Effector memory CD4-positive, alpha-beta T cell (primary cell): Measurements from ENCODE around the gene DAP.

Experiments
- DNase-seq, 3 donors: peaks; one replicate each; pipeline ENCODE4 v3.0.0-alpha.2; 2020
- H3K27ac ChIP-seq: 2 replicates; pipeline ENCODE4 v1.7.0; 2013; ENCODE audit warnings: mild to moderate bottlenecking, low read length, moderate library complexity; ENCODE audit not compliant: insufficient read depth, poor library complexity, severe bottlenecking
- H3K27me3 ChIP-seq: replicated peaks from 2 replicates; pipeline ENCODE4 v1.7.0; 2013; ENCODE audit warnings: mild to moderate bottlenecking, low read length; ENCODE audit not compliant: insufficient read depth, control insufficient read depth, poor library complexity, severe bottlenecking
- H3K36me3 ChIP-seq: 2 replicates; pipeline ENCODE4 v1.7.0; 2013; ENCODE audit warnings: mild to moderate bottlenecking, low read length, moderate library complexity; ENCODE audit not compliant: control insufficient read depth, insufficient read depth
- H3K4me1 ChIP-seq: 2 replicates; pipeline ENCODE4 v1.7.0; 2013; ENCODE audit warnings: low read length, mild to moderate bottlenecking; ENCODE audit not compliant: control insufficient read depth, insufficient read depth, poor library complexity, severe bottlenecking
- H3K4me3 ChIP-seq: 2 replicates; pipeline ENCODE4 v1.7.0; 2013; ENCODE audit warnings: low read length, low read depth, mild to moderate bottlenecking; ENCODE audit not compliant: insufficient read depth, poor library complexity, severe bottlenecking
- H3K9me3 ChIP-seq: 2 replicates; pipeline ENCODE4 v1.7.0; 2013; ENCODE audit warnings: mild to moderate bottlenecking, low read length, moderate library complexity; ENCODE audit not compliant: control insufficient read depth

DAP gene

DNA sequence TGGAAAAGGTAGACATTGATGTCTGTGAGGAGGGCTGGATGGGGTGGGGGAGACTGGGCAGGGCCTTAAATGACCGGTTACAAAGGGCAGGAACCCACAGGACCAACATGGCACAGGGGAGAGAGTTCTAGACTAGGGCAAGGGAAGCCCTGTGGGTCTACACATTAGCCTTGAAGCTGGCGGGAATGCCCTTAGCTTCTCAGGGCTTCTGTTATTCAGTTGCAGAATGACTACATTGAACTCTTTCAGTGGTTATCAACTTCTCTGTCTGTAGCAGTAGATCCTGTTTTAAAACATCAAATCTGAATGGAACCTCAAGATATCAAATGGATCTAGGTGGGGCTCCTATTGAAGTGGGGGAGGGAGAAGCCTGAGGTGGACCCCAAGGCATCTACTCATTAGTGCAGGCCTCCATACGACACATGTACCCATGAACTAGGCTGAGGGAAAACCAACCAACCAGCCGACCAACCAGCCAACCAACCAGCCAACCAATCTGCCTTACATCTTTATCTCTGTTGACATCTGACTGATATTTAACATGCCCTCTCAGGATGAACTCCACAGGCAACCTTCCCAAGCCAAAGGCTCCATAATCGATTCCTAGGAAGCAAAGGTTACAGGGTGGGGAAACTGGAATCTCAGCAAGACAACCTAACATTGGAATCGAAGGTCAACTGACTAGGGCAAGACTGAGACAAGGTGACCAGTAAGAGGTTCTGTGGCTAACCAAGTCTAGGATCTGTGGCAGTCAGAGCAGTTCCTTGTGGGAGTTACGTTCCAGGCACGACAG is 48.3 kb downstream of the DAP start:
- Histone ChIP-seq H3K4me1 (no peaks in the 10 kb centered on the region), H3K27me3 (no peaks in the 10 kb centered on the region), H3K4me3 (no peak overlapping the region), H3K9me3 (no peaks in the 10 kb centered on the region), H3K36me3 (no peaks in the 10 kb centered on the region), H3K27ac (no peak overlapping the region)
- DNase-seq = no peak

DNA sequence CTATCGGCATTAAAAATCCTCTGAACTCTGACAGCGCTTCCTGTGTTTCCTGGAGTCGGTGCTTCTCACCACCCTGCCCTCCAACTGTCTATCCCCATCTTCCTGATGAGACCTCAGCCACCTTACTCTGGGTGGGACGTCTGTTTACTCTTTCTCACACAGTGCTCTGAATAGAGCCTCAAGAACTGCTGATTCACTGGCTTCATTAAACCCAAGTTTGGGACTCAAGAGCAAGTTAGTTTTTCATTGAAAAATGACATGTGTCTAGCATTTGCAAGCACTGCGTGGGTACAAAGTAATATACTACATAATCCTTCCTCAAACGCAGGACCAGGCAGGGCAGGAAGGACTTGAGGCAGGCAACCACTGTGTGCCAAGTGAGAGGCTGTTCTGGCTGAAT is 49.5 kb downstream of the DAP start:
- no peak overlapping the region for H3K4me3 ChIP-seq
- H3K27ac ChIP-seq = no peak overlapping the region
- H3K4me1 ChIP-seq = no peaks in the 10 kb centered on the region
- no peaks in the 10 kb centered on the region for H3K9me3 ChIP-seq
- H3K27me3 ChIP-seq = no peaks in the 10 kb centered on the region
- no peaks in the 10 kb centered on the region for H3K36me3 ChIP-seq
- DNase-seq = no peak

DNA sequence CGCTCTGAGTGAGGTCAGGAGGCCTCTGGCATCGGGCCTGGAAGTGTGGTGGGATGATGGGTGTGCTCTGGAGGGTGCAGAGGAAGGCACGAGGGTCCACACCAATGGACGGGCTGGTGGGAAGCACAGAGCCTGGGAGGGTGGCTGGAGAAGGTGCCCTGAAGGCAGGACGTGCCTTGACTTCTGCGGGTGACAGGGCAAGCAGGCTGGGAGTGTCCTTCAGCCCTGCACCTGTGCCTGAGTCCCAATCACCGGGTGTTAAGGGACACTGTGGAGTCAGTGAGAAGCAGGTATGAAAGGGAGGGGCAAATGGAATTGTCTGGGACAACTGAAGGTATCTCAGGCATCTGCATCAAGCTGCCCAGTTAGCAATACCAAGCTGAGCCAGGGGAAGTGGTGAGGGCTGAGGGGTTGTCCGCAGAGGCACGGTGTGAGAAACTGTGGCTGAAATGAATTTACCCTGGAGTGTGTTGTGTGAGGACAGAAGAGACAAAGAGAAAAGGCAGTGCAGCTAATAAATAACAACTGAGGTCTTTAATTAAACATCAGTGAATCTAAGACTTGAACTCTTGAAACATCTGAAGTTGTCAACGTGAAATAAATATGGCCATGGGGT is 50.4 kb downstream of the DAP start:
- H3K4me1 ChIP-seq = no peaks in the 10 kb centered on the region
- H3K4me3 ChIP-seq = no peak overlapping the region
- no peaks in the 10 kb centered on the region for H3K27me3 ChIP-seq
- H3K27ac ChIP-seq = no peak overlapping the region
- DNase-seq = no peak
- H3K36me3 ChIP-seq = no peaks in the 10 kb centered on the region
- H3K9me3 ChIP-seq = no peaks in the 10 kb centered on the region

DNA sequence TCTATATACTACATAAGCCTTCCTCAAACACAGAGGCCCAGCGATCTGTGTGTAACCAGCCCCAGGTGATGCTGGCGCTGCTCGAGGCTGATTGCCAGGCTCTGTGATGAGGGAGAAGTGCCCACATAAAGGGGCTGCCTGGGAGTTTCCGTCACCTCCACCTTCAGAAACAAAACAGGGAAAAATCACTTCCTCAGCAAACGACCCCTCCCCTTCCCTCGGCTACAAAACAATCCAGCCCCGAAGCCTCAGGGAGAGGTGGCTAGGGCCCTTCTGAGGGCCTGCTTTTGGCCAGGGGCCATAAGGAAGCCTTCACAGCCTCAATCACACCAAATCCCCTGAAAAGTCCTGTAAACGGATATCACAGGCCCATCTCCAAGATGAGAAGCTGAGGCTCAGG is 51.1 kb downstream of the DAP start:
- peaks cover 4% of the 10 kb centered on the region for H3K4me1 ChIP-seq
- no peak overlapping the region for H3K4me3 ChIP-seq
- DNase-seq = no peak
- no peaks in the 10 kb centered on the region for H3K9me3 ChIP-seq
- no peaks in the 10 kb centered on the region for H3K27me3 ChIP-seq
- no peaks in the 10 kb centered on the region for H3K36me3 ChIP-seq
- H3K27ac ChIP-seq = no peak overlapping the region

DNA sequence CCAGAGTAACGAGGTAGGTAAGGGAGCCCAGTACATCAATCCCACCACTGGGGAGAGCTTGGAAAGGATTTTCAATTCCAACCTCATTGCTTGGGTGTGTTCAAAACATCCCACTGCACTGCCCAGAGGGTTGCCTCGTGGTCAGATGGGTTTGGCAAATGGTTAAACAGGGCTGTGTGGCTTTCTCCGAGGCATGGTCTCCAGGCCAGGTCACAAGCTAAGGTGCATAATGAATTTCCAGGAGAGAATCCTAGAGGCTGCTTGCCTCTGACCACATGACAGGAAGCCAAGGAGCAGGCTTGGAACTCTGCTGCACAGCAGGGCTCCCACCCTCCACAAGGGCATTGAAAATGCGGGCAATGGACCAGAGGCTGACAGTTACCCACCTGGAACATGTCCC is 51.6 kb downstream of the DAP start:
- H3K36me3 ChIP-seq = no peaks in the 10 kb centered on the region
- no peak overlapping the region for H3K4me3 ChIP-seq
- no peaks in the 10 kb centered on the region for H3K27me3 ChIP-seq
- no peaks in the 10 kb centered on the region for H3K9me3 ChIP-seq
- no peak for DNase-seq
- H3K27ac ChIP-seq = no peak overlapping the region
- H3K4me1 ChIP-seq = peaks cover 9% of the 10 kb centered on the region

DNA sequence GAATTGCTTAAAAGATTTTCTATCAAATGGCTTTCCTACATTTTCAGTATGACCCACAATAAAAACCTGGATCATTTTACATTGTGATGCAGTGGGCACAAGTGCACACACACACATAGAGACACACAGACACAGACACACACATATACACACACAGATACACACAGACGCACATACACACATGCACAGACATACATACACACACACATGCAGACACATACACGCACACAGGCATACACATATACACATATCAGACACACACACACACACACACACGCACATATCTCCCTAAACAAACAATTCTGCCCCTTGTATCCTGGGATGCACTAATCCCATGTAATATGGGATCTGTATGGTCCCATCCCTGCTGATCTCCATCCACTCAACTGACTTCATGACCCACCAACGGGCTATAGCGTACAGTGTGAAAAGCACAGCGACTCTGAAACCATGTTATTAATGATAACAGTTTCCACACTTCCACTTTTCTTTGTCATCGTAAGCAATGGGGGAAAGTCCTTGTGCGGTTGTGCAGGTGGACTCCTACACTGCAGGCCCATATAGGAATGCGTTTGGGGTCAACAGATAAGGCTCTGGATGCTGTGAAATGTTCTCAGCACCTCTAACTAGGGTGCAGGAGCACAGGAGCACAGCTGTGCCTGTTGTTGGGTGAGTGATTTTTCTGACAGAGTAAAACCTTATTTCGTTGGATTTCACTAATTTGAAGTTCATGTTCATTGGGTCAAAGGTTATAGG is 52.7 kb downstream of the DAP start:
- H3K4me1 ChIP-seq = peaks cover 12% of the 10 kb centered on the region
- H3K27me3 ChIP-seq = no peaks in the 10 kb centered on the region
- H3K36me3 ChIP-seq = no peaks in the 10 kb centered on the region
- no peak overlapping the region for H3K27ac ChIP-seq
- H3K4me3 ChIP-seq = no peak overlapping the region
- no peak for DNase-seq
- no peaks in the 10 kb centered on the region for H3K9me3 ChIP-seq

DNA sequence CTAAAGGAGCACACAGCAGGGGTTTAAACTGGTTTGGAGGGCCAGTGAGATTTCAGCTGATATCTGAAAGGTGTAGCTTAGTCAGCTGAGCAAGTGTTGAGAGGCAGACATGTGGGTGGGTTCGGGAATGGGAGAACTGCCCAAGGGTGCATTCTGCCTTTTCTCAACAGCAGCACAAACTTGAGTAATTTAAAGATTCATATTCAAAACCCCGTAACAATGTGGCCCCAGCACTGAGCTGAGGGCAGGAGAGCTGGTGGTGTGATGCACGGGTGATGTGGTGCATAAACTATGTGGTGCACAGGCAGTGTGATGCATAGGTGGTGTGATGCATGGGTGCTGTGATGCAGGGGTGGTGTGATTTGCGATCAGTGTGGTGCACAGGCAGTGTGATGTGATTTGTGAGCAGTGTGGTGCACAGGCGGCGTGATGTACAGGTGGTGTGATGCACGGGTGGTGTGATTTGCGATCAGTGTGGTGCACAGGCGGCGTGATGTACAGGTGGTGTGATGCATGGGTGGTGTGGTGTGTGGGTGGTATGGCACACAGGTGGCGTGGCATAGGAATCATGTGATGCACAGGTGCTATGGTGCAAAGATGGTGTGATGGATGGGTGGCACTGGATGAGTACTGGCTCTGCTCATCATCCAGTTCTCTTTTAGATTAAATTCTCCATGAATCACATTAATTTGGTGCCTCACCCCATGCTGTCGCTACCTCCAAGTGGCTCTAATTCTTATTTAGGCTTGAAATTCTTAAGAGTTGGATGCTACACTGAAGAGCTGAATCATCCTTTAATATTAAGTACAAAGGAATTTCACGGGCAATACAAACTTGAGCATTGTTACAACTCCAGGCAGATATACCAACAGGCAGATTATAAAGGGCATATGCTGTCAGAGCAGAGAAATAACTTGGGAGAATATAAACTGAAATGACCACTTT is 53.6 kb downstream of the DAP start:
- no peaks in the 10 kb centered on the region for H3K9me3 ChIP-seq
- H3K4me3 ChIP-seq = no peak overlapping the region
- no peak overlapping the region for H3K27ac ChIP-seq
- DNase-seq = no peak
- H3K27me3 ChIP-seq = no peaks in the 10 kb centered on the region
- H3K4me1 ChIP-seq = peaks cover 12% of the 10 kb centered on the region
- no peaks in the 10 kb centered on the region for H3K36me3 ChIP-seq

DNA sequence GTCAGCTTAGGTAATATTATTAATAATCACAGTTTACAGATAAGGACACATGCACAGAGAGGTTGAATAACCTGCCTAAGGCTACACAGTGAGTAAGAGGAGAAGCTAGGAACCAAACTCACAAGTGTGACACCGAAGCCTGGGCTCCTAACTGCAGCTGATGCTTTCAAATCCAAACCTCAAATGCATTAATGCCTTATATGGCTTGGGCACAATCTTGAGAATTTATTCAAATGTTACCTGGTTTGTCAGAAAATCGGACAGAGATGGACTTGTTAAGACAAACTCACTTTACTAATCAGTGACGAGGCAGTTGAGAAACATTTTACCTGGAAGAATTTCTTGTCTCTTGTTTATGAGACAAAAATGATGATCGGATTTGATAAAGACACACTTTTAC is 54.7 kb downstream of the DAP start:
- Histone ChIP-seq H3K27ac (no peak overlapping the region), H3K27me3 (no peaks in the 10 kb centered on the region), H3K36me3 (no peaks in the 10 kb centered on the region), H3K9me3 (no peaks in the 10 kb centered on the region), H3K4me3 (no peak overlapping the region), H3K4me1 (peaks cover 12% of the 10 kb centered on the region)
- no peak for DNase-seq

DNA sequence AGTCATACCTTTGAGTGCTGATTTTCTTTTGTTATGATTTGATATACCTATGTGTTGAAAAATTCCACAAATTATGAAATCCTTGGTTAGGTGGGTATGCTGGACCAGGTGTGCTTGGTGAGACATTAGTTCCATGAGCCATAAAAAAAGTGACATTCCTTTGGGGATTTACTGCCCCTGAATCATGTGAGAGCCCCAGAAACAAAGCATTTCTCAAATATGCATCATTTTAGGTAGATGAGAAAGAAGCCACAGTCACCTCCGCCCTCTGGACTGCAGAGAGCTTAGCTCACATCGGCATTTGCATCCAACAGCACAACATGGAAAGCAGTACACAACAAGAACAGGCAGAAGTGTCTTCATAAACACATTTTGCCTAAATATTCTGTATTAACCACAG is 55.3 kb downstream of the DAP start:
- H3K27ac ChIP-seq = no peak overlapping the region
- no peak for DNase-seq
- H3K9me3 ChIP-seq = no peaks in the 10 kb centered on the region
- H3K36me3 ChIP-seq = no peaks in the 10 kb centered on the region
- H3K27me3 ChIP-seq = no peaks in the 10 kb centered on the region
- H3K4me1 ChIP-seq = peaks cover 12% of the 10 kb centered on the region
- H3K4me3 ChIP-seq = no peak overlapping the region
